PC-9 (cell line): Measurements from ENCODE around the gene TBL1XR1.

Source experiments
- EZH2 ChIP-seq: fragments of 200-600 bp; sonication (generic); IDR thresholded peaks from 2 replicates; pipeline ENCODE4 v1.8.0; 2017; ENCODE audit warnings: antibody characterized with exemption, low read depth
- TF ChIP-seq, protein P1 (sequence below): fragments of 200-600 bp; sonication (generic); conservative IDR thresholded peaks from 2 replicates; pipeline ENCODE4 v1.6.1; 2017; ENCODE audit warnings: mixed run types, antibody characterized with exemption, mild to moderate bottlenecking, moderate library complexity

DNA sequence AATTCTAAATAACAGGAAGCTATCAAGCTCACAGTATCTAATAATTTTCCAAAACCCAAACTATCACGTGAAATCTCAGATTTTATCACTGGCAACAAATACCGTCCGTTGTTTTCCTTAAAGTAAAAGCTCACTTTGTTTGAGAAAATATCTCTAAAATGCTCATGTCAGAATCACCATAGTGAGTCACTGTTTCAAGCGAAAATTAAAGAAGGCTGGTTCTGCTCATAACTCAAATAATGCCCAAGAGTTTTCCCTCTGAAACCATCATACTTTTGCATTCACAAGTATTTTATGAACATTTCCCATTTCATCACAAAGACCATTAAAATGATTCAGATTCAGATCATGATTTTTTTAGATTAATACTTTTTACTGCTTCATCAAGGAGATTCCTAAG lies 50.6 kb downstream of the TBL1XR1 start:
- TF ChIP-seq, protein P1, sequence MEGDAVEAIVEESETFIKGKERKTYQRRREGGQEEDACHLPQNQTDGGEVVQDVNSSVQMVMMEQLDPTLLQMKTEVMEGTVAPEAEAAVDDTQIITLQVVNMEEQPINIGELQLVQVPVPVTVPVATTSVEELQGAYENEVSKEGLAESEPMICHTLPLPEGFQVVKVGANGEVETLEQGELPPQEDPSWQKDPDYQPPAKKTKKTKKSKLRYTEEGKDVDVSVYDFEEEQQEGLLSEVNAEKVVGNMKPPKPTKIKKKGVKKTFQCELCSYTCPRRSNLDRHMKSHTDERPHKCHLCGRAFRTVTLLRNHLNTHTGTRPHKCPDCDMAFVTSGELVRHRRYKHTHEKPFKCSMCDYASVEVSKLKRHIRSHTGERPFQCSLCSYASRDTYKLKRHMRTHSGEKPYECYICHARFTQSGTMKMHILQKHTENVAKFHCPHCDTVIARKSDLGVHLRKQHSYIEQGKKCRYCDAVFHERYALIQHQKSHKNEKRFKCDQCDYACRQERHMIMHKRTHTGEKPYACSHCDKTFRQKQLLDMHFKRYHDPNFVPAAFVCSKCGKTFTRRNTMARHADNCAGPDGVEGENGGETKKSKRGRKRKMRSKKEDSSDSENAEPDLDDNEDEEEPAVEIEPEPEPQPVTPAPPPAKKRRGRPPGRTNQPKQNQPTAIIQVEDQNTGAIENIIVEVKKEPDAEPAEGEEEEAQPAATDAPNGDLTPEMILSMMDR = no peak
- no peak for TF ChIP-seq EZH2
